K562 (cell line): ENCODE results near the gene GBX1. TPM values are rescaled to one million over a fixed set of nuclear protein-coding genes. Genes with fewer than 3 reads are reported as not detected.

Experiments used
- ATAC-seq: fragments of 200-7000 bp; cut with Tn5 transposase; 3 replicates; pipeline ENCODE4 v1.9.1; 2020; ENCODE audit warnings: moderate library complexity
- BruUV-seq: library from RNA; stranded (reverse); fragments of 400-500 nt; replicated peaks from 2 replicates; lab custom pipeline; 2021; lab: Mats Ljungman, UMichigan
- CTCF ChIA-PET: fragments of 300-600 bp; formaldehyde crosslinking; extraction: SDS; loops from one replicate; lab custom pipeline; 2021; ENCODE audit warnings: low intra/inter-chr PET ratio; lab: Yijun Ruan, JAX
- POLR2A ChIA-PET: fragments of 300-600, 350-650 bp; sonication (Branson Sonifier 250); formaldehyde crosslinking; extraction: SDS; loops from one replicate; lab custom pipeline; 2021; ENCODE audit warnings: antibody characterized with exemption, inconsistent platforms; lab: Yijun Ruan, JAX
- DNase-seq, 4 experiments: peaks; one replicate each; pipeline versions ENCODE4 v3.0.0 to v3.0.0-alpha.2; 2011 to 2018; ENCODE audit warnings: low spot score in 3 of 4, mixed read lengths in 3 of 4; ENCODE audit errors: extremely low read depth in 1 of 4
- FAIRE-seq: peaks from 2 replicates; lab custom pipeline; 2011; peaks lifted over from hg19 to GRCh38; lab: Jason Lieb, UNC
- H2AFZ ChIP-seq: 2 replicates; pipeline ENCODE4 v1.6.0; 2011; ENCODE audit warnings: low read depth, low read length, control low read depth, inconsistent platforms
- H3K27ac ChIP-seq: fragments of 200-600 bp; 3 replicates; pipeline ENCODE4 v1.8.0; 2011; ENCODE audit warnings: low read depth, mild to moderate bottlenecking, control low read depth, inconsistent platforms, low read length, moderate library complexity, mixed read lengths; ENCODE audit errors: extremely low read depth
- H3K27me3 ChIP-seq, 2 experiments: fragments of 300-600 bp in 1 of 2; 2 replicates in 1 of 2; 3 replicates in 1 of 2; pipeline versions ENCODE4 v1.6.0 to v1.8.0; 2011; ENCODE audit warnings: inconsistent platforms in 2 of 2, low read length in 2 of 2, mild to moderate bottlenecking in 1 of 2, mixed read lengths in 1 of 2, moderate library complexity in 1 of 2; ENCODE audit not compliant: control insufficient read depth in 2 of 2, insufficient read depth in 2 of 2
- H3K36me3 ChIP-seq: fragments of 300-600 bp; 3 replicates; pipeline ENCODE4 v1.8.0; 2011; ENCODE audit warnings: mild to moderate bottlenecking, low read length, inconsistent platforms; ENCODE audit not compliant: control insufficient read depth, insufficient read depth
- H3K4me1 ChIP-seq, 2 experiments: fragments of 200-600 bp in 1 of 2; replicated peaks in 1 of 2; 2 replicates in 1 of 2; 3 replicates in 1 of 2; pipeline versions ENCODE4 v1.5.1 to v1.8.0; 2011; ENCODE audit warnings: inconsistent platforms in 2 of 2, low read length in 2 of 2, mild to moderate bottlenecking in 1 of 2, mixed read lengths in 1 of 2, moderate library complexity in 1 of 2; ENCODE audit not compliant: control insufficient read depth in 2 of 2, insufficient read depth in 2 of 2
- H3K4me2 ChIP-seq: 2 replicates; pipeline ENCODE4 v1.6.1; 2011; ENCODE audit warnings: low read length, control low read depth, inconsistent platforms, mixed read lengths; ENCODE audit not compliant: insufficient read depth
- H3K4me3 ChIP-seq: fragments of 200-600 bp; sonication (generic), shearing (Covaris generic); 2 replicates; pipeline ENCODE4 v1.5.1; 2016; ENCODE audit warnings: control low read depth, inconsistent platforms
- H3K79me2 ChIP-seq: fragments of 200-600 bp; 3 replicates; pipeline ENCODE4 v1.8.0; 2011; ENCODE audit warnings: low read length, inconsistent platforms; ENCODE audit not compliant: control insufficient read depth, insufficient read depth
- H3K9ac ChIP-seq, 2 experiments: 2 replicates each; pipeline versions ENCODE4 v1.6.0 to v1.6.1; 2011; ENCODE audit warnings: low read depth in 2 of 2, low read length in 2 of 2, control low read depth in 1 of 2, inconsistent platforms in 1 of 2, mild to moderate bottlenecking in 1 of 2, mixed read lengths in 1 of 2; ENCODE audit not compliant: insufficient read depth in 1 of 2
- H3K9me1 ChIP-seq: one replicate; pipeline ENCODE4 v1.6.0; 2011; ENCODE audit warnings: inconsistent platforms, mild to moderate bottlenecking, low read length, moderate library complexity; ENCODE audit not compliant: control insufficient read depth, insufficient read depth
- H3K9me3 ChIP-seq: replicated peaks from 2 replicates; pipeline ENCODE4 v1.5.1; 2011; ENCODE audit warnings: low read depth, low read length, inconsistent platforms; ENCODE audit not compliant: control insufficient read depth, insufficient read depth
- H4K20me1 ChIP-seq: replicated peaks from 2 replicates; pipeline ENCODE4 v1.6.1; 2011; ENCODE audit warnings: low read length, inconsistent platforms, mixed read lengths; ENCODE audit not compliant: control insufficient read depth, insufficient read depth
- EGR1 ChIP-seq: fragments of 450-650 bp; conservative IDR thresholded peaks from 2 replicates; pipeline ENCODE4 v1.6.1; 2017; ENCODE audit warnings: mild to moderate bottlenecking
- MEF2D ChIP-seq: conservative IDR thresholded peaks from 2 replicates; pipeline ENCODE4 v1.6.1; 2016; ENCODE audit warnings: low read depth, missing genetic modification characterization, missing compliant biosample characterization
- POLR2G ChIP-seq: fragments of 200-400 bp; formaldehyde crosslinking; IDR thresholded peaks from 2 replicates; pipeline ENCODE4 v1.6.1; 2017; ENCODE audit warnings: low read depth, mild to moderate bottlenecking, antibody characterized with exemption, low read length, moderate library complexity
- WGBS: fragments of 100-300 bp; shearing (Covaris generic); methylation state at CpG from one replicate; pipeline ENCODE4 v1.1.6; 2016; ENCODE audit warnings: low coverage, mixed read lengths; ENCODE audit not compliant: insufficient coverage; ENCODE audit errors: missing lambda C conversion rate; 5-methylcytosine and 5-hydroxymethylcytosine counted together
- in situ Hi-C: fragments of 300-500 bp; cut with MboI; formaldehyde crosslinking; loops from 4 replicates; pipeline ENCODE4 v1.15.0; 2018; ENCODE audit warnings: inconsistent platforms, mixed read lengths
- intact Hi-C: fragments of 100-400 bp; cut with micrococcal nuclease; formaldehyde crosslinking; loops from 2 replicates; pipeline ENCODE4 v1.14.2; 2022
- polyA plus RNA-seq, 8 experiments: library from polyadenylated mRNA; depleted of rRNA in 4 of 8; stranded (reverse) in 5 of 8; unstranded in 3 of 8; fragments of >200 nt; fragmentation: Nextera tagmentation in 2 of 8; fragmentation: Illumina TruSeq in 1 of 8; extraction: Ambion mirVana in 2 of 8; extraction: Trizol in 1 of 8; gene quantifications; 2 replicates each; pipeline versions ENCODE4 v1.2.1 to v1.2.3, GENCODE V29; 2011 to 2014; ENCODE audit warnings: inconsistent platforms in 1 of 8, missing spikeins in 1 of 8
- total RNA-seq, 7 experiments: library from RNA; depleted of rRNA in 6 of 7; stranded (reverse); fragments of >200 nt in 6 of 7; fragmentation: Illumina TruSeq in 2 of 7; extraction: Trizol in 2 of 7; gene quantifications; 2 replicates each; pipeline versions ENCODE4 v1.2.1 to v1.2.3, GENCODE V29; 2011 to 2021; ENCODE audit warnings: low replicate concordance in 1 of 7
- TF ChIP-seq, protein P1 (sequence below): fragments of 450-650 bp; formaldehyde crosslinking; conservative IDR thresholded peaks from 2 replicates; pipeline ENCODE4 v1.4.0; 2022; ENCODE audit warnings: mild to moderate bottlenecking, missing genetic modification characterization
- TF ChIP-seq, protein P2 (sequence below): sonication (generic); formaldehyde crosslinking; IDR thresholded peaks from 2 replicates; pipeline ENCODE4 v1.4.0; 2020; ENCODE audit warnings: mild to moderate bottlenecking, missing genetic modification reagents
- TF ChIP-seq, protein P3 (sequence below): fragments of 200-800 bp; sonication (Bioruptor generic); IDR thresholded peaks from 2 replicates; pipeline ENCODE4 v1.6.1; 2016; ENCODE audit warnings: missing genetic modification characterization, missing compliant biosample characterization

The GBX1 gene
- total and polyA plus RNA-seq, 9 of the 15 experiments (the other 6 are each of a cell fraction or from before 2014, with no cell fraction given), result not detected

DNA sequence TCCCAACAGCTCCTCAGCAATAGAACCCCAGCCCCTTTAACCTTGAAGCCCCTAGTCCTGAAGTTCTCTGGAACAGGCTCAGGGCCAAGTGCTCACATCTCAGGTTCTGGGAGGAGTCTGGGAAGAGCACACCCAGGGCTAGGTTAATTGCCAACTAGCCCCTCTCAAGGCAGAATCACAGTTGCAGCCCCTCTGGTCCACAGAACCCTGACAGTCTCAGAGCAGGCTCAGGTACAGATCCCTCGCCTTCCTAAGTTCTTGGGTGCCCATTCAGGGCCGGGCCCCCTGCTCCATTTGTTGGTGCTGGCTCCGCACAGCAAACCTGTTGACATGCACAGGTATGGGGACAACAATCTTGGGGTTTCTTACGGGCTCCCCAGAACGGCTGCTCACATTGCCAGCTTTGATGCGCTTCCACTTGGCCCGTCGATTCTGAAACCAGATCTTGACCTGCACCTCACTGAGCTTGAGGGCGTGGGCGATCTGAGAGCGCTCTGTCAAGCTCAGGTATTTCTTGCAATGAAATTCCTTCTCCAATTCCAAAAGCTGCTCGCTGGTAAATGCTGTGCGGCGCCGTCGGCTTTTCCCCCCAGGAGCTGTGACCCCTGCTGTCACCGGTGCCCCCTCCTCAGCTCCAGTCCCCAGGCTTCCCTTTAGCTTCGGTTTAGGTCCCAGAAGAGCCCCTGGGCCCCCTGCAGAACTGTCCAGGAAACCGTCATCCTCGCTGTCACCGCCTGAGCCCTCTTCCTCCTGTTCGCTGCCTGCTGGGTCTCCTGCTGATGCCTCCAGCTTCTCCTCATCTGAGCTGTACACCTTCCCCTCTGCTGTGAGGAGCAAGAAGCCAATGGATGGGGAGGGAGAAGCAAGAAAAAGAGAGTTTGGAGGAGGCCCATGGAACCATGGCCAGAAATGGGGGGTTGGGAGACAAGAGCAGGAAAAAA, 18.9 kb downstream of the GBX1 start:
- peak; percentile 3; the same call in 2 of the 3 replicates for ATAC-seq
- peaks cover 0 to 5% of the 10 kb centered on the region in 2 experiments; a peak in 1 of 5 replicates for H3K4me1 ChIP-seq

More for the DNA sequence above, 18.9 kb downstream of the GBX1 start:
- peak overlapping the region in 1 of 2 experiments; percentile 4; a peak in 2 of 4 replicates for H3K9ac ChIP-seq
- no peak overlapping the region for H3K4me2 ChIP-seq
- H3K9me1 ChIP-seq, result no peaks in the 10 kb centered on the region
- peaks cover 4% of the 10 kb centered on the region; the same call in 1 of the 2 replicates for H4K20me1 ChIP-seq
- TF ChIP-seq, protein P1, sequence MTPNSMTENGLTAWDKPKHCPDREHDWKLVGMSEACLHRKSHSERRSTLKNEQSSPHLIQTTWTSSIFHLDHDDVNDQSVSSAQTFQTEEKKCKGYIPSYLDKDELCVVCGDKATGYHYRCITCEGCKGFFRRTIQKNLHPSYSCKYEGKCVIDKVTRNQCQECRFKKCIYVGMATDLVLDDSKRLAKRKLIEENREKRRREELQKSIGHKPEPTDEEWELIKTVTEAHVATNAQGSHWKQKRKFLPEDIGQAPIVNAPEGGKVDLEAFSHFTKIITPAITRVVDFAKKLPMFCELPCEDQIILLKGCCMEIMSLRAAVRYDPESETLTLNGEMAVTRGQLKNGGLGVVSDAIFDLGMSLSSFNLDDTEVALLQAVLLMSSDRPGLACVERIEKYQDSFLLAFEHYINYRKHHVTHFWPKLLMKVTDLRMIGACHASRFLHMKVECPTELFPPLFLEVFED, result 0 out of 2 replicates have a peak, but pooled peaks have one; percentile 27
- peak; percentile 45; the same call in 1 of the 2 replicates for TF ChIP-seq POLR2G
- no peak for TF ChIP-seq MEF2D (tag)
- peak; percentile 21; the same call in 1 of the 2 replicates for TF ChIP-seq EGR1
- TF ChIP-seq, protein P2, sequence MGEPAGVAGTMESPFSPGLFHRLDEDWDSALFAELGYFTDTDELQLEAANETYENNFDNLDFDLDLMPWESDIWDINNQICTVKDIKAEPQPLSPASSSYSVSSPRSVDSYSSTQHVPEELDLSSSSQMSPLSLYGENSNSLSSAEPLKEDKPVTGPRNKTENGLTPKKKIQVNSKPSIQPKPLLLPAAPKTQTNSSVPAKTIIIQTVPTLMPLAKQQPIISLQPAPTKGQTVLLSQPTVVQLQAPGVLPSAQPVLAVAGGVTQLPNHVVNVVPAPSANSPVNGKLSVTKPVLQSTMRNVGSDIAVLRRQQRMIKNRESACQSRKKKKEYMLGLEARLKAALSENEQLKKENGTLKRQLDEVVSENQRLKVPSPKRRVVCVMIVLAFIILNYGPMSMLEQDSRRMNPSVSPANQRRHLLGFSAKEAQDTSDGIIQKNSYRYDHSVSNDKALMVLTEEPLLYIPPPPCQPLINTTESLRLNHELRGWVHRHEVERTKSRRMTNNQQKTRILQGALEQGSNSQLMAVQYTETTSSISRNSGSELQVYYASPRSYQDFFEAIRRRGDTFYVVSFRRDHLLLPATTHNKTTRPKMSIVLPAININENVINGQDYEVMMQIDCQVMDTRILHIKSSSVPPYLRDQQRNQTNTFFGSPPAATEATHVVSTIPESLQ (CRISPR knock-in tag), result 0 out of 2 replicates have a peak, but pooled peaks have one; percentile 28
- TF ChIP-seq, protein P3, sequence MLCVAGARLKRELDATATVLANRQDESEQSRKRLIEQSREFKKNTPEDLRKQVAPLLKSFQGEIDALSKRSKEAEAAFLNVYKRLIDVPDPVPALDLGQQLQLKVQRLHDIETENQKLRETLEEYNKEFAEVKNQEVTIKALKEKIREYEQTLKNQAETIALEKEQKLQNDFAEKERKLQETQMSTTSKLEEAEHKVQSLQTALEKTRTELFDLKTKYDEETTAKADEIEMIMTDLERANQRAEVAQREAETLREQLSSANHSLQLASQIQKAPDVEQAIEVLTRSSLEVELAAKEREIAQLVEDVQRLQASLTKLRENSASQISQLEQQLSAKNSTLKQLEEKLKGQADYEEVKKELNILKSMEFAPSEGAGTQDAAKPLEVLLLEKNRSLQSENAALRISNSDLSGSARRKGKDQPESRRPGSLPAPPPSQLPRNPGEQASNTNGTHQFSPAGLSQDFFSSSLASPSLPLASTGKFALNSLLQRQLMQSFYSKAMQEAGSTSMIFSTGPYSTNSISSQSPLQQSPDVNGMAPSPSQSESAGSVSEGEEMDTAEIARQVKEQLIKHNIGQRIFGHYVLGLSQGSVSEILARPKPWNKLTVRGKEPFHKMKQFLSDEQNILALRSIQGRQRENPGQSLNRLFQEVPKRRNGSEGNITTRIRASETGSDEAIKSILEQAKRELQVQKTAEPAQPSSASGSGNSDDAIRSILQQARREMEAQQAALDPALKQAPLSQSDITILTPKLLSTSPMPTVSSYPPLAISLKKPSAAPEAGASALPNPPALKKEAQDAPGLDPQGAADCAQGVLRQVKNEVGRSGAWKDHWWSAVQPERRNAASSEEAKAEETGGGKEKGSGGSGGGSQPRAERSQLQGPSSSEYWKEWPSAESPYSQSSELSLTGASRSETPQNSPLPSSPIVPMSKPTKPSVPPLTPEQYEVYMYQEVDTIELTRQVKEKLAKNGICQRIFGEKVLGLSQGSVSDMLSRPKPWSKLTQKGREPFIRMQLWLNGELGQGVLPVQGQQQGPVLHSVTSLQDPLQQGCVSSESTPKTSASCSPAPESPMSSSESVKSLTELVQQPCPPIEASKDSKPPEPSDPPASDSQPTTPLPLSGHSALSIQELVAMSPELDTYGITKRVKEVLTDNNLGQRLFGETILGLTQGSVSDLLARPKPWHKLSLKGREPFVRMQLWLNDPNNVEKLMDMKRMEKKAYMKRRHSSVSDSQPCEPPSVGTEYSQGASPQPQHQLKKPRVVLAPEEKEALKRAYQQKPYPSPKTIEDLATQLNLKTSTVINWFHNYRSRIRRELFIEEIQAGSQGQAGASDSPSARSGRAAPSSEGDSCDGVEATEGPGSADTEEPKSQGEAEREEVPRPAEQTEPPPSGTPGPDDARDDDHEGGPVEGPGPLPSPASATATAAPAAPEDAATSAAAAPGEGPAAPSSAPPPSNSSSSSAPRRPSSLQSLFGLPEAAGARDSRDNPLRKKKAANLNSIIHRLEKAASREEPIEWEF (CRISPR knock-in tag), result no peak
- in situ Hi-C loops, result no loop called here
- intact Hi-C loops, result no loop called here
- H3K27ac ChIP-seq, result no peak overlapping the region
- ChIA-PET POLR2A (interaction anchor here (0.6 to 3.5 kb wide), 14 partner anchors 8 to 359 kb away, joined by 3 to 20 read pairs (median 4); no protein-coding TSS in a partner anchor), CTCF (no interaction called here)
- no peak for DNase-seq
- FAIRE-seq, result no peak
- H2AFZ ChIP-seq, result no peak overlapping the region
- H3K79me2 ChIP-seq, result no peaks in the 10 kb centered on the region
- H3K9me3 ChIP-seq, result no peaks in the 10 kb centered on the region
- H3K4me3 ChIP-seq, result no peak overlapping the region
- H3K36me3 ChIP-seq, result peaks cover 13% of the 10 kb centered on the region; the same call in 2 of the 3 replicates
- WGBS, result 10% methylated on average over 18 of the region's 22 CpGs
- BruUV-seq, result no TSS peak
- peaks cover 39 to 42% of the 10 kb centered on the region in 2 experiments; a peak in 4 of 5 replicates for H3K27me3 ChIP-seq
